OCI-LY7 (cell line): ENCODE data around the gene MAT1A. TPM values are rescaled to one million over a fixed set of nuclear protein-coding genes. Genes with fewer than 3 reads are reported as not detected.

ENCODE experiments used
- BruUV-seq: library from RNA; stranded (reverse); fragments of 400-500 nt; replicated peaks from 2 replicates; lab custom pipeline; 2021; lab: Mats Ljungman, UMichigan
- CTCF ChIA-PET: fragments of 300-600 bp; sonication (Branson Sonifier 250); formaldehyde crosslinking; loops from one replicate; lab custom pipeline; 2022; ENCODE audit warnings: antibody characterized with exemption; ENCODE audit not compliant: unreplicated experiment; lab: Charles Lee
- POLR2A ChIA-PET: fragments of 300-600 bp; sonication (Branson Sonifier 250); formaldehyde crosslinking; loops from one replicate; lab custom pipeline; 2022; ENCODE audit warnings: antibody characterized with exemption; lab: Charles Lee
- DNase-seq: peaks from one replicate; pipeline ENCODE4 v3.0.0-alpha.2; 2015; ENCODE audit warnings: low spot score
- H2AFZ ChIP-seq: fragments of 200-600 bp; sonication (generic), shearing (Covaris generic); 2 replicates; pipeline ENCODE4 v1.6.1; 2014; ENCODE audit warnings: mild to moderate bottlenecking, antibody characterized with exemption, low read length, moderate library complexity
- H3K27ac ChIP-seq: fragments of 200-600 bp; sonication (generic); 2 replicates; pipeline ENCODE4 v1.5.1; 2014; ENCODE audit warnings: mixed run types, low read depth, mild to moderate bottlenecking, moderate library complexity, low read length, inconsistent platforms; ENCODE audit not compliant: poor library complexity, severe bottlenecking
- H3K36me3 ChIP-seq: fragments of 200-600 bp; sonication (generic); 2 replicates; pipeline ENCODE4 v1.6.1; 2014; ENCODE audit warnings: mild to moderate bottlenecking, antibody characterized with exemption, low read length, moderate library complexity, mixed read lengths; ENCODE audit not compliant: insufficient read depth
- H3K4me1 ChIP-seq: fragments of 200-600 bp; sonication (generic); 2 replicates; pipeline ENCODE4 v1.5.1; 2014; ENCODE audit warnings: mild to moderate bottlenecking, low read length; ENCODE audit not compliant: insufficient read depth, poor library complexity, severe bottlenecking
- H3K4me2 ChIP-seq: fragments of 200-600 bp; sonication (generic); 2 replicates; pipeline ENCODE4 v1.6.1; 2014; ENCODE audit warnings: mild to moderate bottlenecking, low read length
- H3K4me3 ChIP-seq: fragments of 200-600 bp; sonication (generic); 2 replicates; pipeline ENCODE4 v1.5.1; 2014; ENCODE audit warnings: mild to moderate bottlenecking, low read depth, low read length; ENCODE audit not compliant: poor library complexity, severe bottlenecking
- H3K79me2 ChIP-seq: fragments of 200-600 bp; sonication (generic); 2 replicates; pipeline ENCODE4 v1.6.1; 2016; ENCODE audit warnings: low read depth, mild to moderate bottlenecking, low read length, moderate library complexity, mixed read lengths; ENCODE audit not compliant: insufficient read depth
- H3K9me2 ChIP-seq: fragments of 200-600 bp; sonication (generic); 2 replicates; pipeline ENCODE4 v1.6.1; 2016; ENCODE audit warnings: mild to moderate bottlenecking, low read length, mixed read lengths; ENCODE audit not compliant: insufficient read depth
- H3K9me3 ChIP-seq: fragments of 200-600 bp; sonication (generic); 2 replicates; pipeline ENCODE4 v1.6.1; 2014; ENCODE audit warnings: mild to moderate bottlenecking, mixed run types, low read length, mixed read lengths
- H4K20me1 ChIP-seq: fragments of 200-600 bp; sonication (generic); 2 replicates; pipeline ENCODE4 v1.6.1; 2014; ENCODE audit warnings: mild to moderate bottlenecking, antibody characterized with exemption, low read length, moderate library complexity, mixed read lengths; ENCODE audit not compliant: insufficient read depth
- EZH2phosphoT487 ChIP-seq: fragments of 200-600 bp; sonication (generic); IDR thresholded peaks from 2 replicates; pipeline ENCODE4 v1.6.1; 2018; ENCODE audit warnings: low read depth, borderline replicate concordance, mild to moderate bottlenecking, mixed run types, antibody characterized with exemption, low read length, moderate library complexity, mixed read lengths
- intact Hi-C: fragments of 100-400 bp; cut with micrococcal nuclease; formaldehyde crosslinking; loops from one replicate; pipeline ENCODE4 v1.10.0; 2022; ENCODE audit not compliant: unreplicated experiment
- total RNA-seq, 2 experiments: library from RNA; depleted of rRNA in 1 of 2; stranded (reverse); fragments of >200 nt in 1 of 2; shearing (Covaris generic) in 1 of 2; gene quantifications; 2 replicates each; pipeline ENCODE4 v1.2.3, GENCODE V29; 2014 to 2022
- TF ChIP-seq, protein P1 (sequence below): fragments of 200-600 bp; sonication (generic); conservative IDR thresholded peaks from 2 replicates; pipeline ENCODE4 v1.5.1; 2014; ENCODE audit warnings: mild to moderate bottlenecking, antibody characterized with exemption, low read length, moderate library complexity, mixed read lengths

Gene MAT1A
- total RNA-seq, 2 experiments from 2014 or later, result not detected

DNA sequence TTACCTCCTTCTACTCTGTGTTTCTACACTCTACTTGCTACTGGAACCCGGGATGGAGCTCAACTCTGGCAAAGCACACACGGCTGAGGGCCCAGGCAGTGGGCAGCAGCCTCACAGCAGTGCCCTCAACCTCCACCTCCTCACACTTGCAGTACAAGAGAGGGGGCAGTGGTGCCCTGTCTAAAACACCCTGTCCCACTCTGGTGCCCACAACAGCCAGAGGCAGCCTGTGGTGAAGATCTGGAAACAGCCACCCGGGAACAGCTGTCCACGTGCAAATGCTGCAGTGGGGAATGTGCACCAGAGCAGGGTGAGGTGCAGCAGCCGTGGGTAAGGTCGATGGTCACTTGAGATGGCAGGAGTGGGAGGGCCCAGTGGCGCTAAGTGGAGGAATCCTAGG lies 13.7 kb downstream of the MAT1A start:
- Histone ChIP-seq H3K9me3 (no peaks in the 10 kb centered on the region), H3K4me2 (no peak overlapping the region), H3K9me2 (no peaks in the 10 kb centered on the region), H3K4me3 (no peak overlapping the region), H3K4me1 (no peaks in the 10 kb centered on the region), H3K27ac (no peak overlapping the region), H2AFZ (no peak overlapping the region), H3K79me2 (no peaks in the 10 kb centered on the region), H3K36me3 (no peaks in the 10 kb centered on the region), H4K20me1 (no peaks in the 10 kb centered on the region)
- TF ChIP-seq, protein P1, sequence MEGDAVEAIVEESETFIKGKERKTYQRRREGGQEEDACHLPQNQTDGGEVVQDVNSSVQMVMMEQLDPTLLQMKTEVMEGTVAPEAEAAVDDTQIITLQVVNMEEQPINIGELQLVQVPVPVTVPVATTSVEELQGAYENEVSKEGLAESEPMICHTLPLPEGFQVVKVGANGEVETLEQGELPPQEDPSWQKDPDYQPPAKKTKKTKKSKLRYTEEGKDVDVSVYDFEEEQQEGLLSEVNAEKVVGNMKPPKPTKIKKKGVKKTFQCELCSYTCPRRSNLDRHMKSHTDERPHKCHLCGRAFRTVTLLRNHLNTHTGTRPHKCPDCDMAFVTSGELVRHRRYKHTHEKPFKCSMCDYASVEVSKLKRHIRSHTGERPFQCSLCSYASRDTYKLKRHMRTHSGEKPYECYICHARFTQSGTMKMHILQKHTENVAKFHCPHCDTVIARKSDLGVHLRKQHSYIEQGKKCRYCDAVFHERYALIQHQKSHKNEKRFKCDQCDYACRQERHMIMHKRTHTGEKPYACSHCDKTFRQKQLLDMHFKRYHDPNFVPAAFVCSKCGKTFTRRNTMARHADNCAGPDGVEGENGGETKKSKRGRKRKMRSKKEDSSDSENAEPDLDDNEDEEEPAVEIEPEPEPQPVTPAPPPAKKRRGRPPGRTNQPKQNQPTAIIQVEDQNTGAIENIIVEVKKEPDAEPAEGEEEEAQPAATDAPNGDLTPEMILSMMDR, result no peak
- no peak for TF ChIP-seq EZH2phosphoT487
- POLR2A ChIA-PET, result interaction anchor here (0.6 kb wide), 1 partner anchor 186 kb away, joined by 4 read pairs; no protein-coding TSS in a partner anchor
- CTCF ChIA-PET, result no interaction called here
- no TSS peak for BruUV-seq
- intact Hi-C loops, result no loop called here
- DNase-seq, result no peak

DNA sequence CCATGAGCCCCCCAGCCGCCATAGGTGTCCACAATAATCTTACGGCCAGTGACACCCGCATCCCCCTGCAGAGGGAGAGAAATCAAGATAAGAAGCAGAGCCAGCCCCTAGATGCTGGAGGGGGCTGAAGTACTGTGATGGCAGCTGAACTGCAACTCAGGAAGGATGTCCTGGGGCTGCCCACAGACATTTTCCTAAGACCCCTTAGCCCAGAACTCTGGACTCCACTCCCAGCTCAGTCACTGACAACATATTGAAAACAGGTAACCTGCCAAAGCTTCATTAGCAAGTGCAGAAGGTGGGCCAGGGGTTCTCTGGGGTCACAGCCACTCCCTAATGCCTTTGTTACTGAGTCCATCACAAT lies 14.3 kb downstream of the MAT1A start:
- TF ChIP-seq, protein P1, result no peak
- TF ChIP-seq EZH2phosphoT487, result no peak
- H3K9me3 ChIP-seq, result no peaks in the 10 kb centered on the region
- H3K79me2 ChIP-seq, result no peaks in the 10 kb centered on the region
- no peaks in the 10 kb centered on the region for H3K9me2 ChIP-seq
- no TSS peak for BruUV-seq
- H3K27ac ChIP-seq, result no peak overlapping the region
- CTCF ChIA-PET, result no interaction called here
- intact Hi-C loops, result no loop called here
- no peak overlapping the region for H2AFZ ChIP-seq
- DNase-seq, result no peak
- POLR2A ChIA-PET, result no interaction called here
- no peak overlapping the region for H3K4me3 ChIP-seq
- H3K36me3 ChIP-seq, result no peaks in the 10 kb centered on the region
- no peaks in the 10 kb centered on the region for H4K20me1 ChIP-seq
- H3K4me2 ChIP-seq, result no peak overlapping the region
- no peaks in the 10 kb centered on the region for H3K4me1 ChIP-seq

DNA sequence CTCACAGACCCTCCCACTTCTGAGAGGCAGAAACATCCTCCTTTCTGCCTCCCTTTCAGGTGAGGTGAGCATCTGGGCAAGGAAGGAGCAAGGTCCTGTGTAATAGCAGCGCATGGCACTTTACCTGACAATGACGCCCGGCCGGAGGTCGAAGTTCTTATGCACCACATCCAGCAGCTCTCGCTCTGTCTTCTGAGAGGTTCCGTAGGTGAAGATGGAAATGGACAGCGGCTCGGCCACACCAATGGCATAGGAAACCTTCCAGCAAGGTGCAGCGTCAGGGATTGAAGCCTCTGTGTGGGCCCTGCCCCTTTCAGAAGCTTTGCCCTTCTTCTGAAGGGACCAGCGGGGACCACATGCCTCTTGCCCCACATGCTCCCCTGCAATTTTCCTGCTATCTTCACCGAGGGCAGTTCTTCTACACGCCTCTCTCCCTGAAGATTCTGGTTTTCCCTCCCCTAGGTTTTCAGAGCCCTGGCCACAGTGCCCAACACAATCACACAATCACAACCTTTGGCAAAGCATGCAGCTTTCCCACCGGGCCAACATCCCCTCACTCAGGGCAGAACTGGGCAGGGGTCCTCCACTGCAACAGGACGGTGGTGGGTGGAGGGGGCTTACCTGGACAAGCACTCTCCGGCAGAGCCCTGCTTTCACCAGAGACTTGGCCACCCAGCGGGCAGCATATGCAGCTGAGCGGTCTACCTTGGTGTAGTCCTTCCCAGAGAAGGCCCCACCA lies 14.9 kb downstream of the MAT1A start:
- ChIA-PET POLR2A (no interaction called here), CTCF (no interaction called here)
- no peak overlapping the region for H3K27ac ChIP-seq
- no peaks in the 10 kb centered on the region for H3K4me1 ChIP-seq
- no peaks in the 10 kb centered on the region for H3K36me3 ChIP-seq
- H3K9me2 ChIP-seq, result no peaks in the 10 kb centered on the region
- no peaks in the 10 kb centered on the region for H3K79me2 ChIP-seq
- TF ChIP-seq, protein P1, result no peak
- TF ChIP-seq EZH2phosphoT487, result no peak
- intact Hi-C loops, result no loop called here
- H3K4me3 ChIP-seq, result no peak overlapping the region
- no peak for DNase-seq
- H2AFZ ChIP-seq, result no peak overlapping the region
- no peak overlapping the region for H3K4me2 ChIP-seq
- no peaks in the 10 kb centered on the region for H4K20me1 ChIP-seq
- no peaks in the 10 kb centered on the region for H3K9me3 ChIP-seq
- no TSS peak for BruUV-seq
